Measurements from ENCODE around the gene CCDC159. TPM values are rescaled to one million over a fixed set of nuclear protein-coding genes. Genes with fewer than 3 reads are reported as not detected.
"Not testable (repeated sequence)": the region's sequence is repeated elsewhere in the genome, so short reads cannot be mapped to it uniquely, and the experiment has no call there.

The CCDC159 gene, protein sequence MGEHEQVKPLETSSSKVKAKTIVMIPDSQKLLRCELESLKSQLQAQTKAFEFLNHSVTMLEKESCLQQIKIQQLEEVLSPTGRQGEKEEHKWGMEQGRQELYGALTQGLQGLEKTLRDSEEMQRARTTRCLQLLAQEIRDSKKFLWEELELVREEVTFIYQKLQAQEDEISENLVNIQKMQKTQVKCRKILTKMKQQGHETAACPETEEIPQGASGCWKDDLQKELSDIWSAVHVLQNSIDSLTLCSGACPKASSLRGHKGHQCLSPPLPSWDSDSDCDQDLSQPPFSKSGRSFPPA
- not detected in 2 replicates for total RNA-seq (2014; rRNA removed; shearing (Covaris generic))

DNA sequence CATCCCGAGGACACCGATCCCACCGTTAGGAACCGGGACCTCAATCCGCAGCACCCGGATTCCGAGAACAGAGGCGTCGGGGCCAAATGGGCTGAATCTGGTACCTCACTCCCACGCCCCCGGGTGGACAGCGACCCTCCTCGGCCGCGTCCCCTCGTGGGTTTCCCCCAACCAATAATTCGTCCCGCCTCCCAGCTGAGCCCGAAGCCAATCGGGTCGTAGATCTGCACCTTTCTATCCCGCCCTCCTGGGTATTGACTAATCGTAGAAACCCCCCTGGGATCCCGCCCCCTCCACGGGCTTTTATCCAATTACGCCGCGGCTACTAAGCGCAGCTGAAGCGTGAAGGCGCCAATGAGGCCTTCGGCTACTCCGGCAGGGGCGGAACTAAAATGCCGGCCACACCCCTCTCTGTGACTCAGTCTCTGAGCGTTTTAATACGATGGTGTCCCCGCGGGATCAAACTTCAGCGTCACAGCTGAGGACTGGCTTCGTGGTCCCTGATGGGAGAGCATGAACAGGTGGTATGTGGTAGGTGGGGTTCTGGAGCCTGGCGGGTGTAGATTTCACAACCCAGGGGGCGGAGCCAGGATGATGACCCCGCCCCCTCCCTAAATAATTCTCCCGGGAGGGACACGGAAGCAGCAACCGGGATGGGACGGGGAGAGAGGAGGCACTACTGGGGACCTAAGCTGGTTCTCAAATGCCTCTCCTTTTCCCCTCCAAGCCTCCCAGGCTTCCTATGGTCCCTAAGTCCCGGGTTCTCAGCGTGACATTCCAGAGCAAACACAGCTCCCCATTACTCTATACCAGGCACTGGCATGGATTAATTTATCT is at the start of gene CCDC159, which contains the start of gene TMEM205:
Gene CCDC159 (plus strand): TSS at position 416 of the 837 bp plus-strand sequence. CDS start 88 bp downstream, at position 504.
Gene TMEM205 (minus strand): TSS at position 165 of the 837 bp plus-strand sequence. CDS start 649 bp downstream, outside the sequence.
- H3K4me3 ChIP-seq: peak within 1 kb of the TSS; percentile 68
- H3K27me3 ChIP-seq: no peaks in the 10 kb centered on the region
- H3K9me3 ChIP-seq (replicated peaks): no peaks in the 10 kb centered on the region
- H3K36me3 ChIP-seq: no peaks in the 10 kb centered on the region
- peak; percentile 99 for DNase-seq
- peak within 1 kb of the TSS; percentile 39; the same call in 1 of the 2 replicates for H3K27ac ChIP-seq
- H3K4me1 ChIP-seq: peaks cover 8% of the 10 kb centered on the region

DNA sequence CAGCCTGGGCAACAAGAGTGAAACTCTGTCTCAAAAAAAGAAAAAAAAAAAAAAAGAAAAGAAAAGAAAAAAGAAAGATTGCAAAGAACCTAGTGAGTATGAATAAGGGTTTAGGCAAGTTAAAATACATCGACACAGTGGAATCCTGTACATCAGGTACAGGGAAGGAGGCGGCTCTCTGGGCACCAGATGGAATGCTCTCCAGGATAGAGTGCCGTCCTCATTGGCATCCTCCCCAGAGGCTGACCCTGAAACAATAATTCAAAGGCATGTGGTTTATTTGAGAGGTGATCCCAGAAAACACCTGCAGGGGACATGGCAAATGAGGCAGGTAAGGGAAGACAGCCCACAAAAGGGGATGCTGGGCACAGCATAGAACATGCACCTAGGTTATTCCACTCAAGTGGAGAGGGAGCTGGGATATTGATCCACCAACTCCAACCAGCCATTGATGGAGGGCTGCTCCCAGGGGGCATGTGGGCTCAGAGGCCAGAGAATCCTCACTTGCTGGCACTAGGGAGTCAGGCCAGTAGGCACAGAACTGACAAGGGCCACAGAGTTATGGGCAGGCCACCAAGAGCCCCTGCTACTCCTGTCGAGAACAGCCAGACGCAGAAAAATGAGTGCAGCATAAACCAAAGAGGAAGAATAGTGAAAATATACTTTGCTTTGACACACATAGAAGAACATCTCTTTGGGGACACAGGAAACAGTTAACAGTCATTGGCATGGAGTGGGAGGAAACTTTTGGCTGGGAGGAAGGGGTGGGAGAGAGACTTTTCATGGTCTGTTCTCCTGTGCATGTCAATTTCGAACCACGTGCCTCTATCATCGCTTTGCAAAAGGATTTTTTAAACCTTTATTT is 46.1 kb upstream of the CCDC159 start:
- no peak for DNase-seq
- Histone ChIP-seq H3K4me1 (no peaks in the 10 kb centered on the region), H3K36me3 (no peaks in the 10 kb centered on the region), H3K4me3 (no peak overlapping the region), H3K9me3 (replicated peaks) (no peaks in the 10 kb centered on the region), H3K27ac (no peak overlapping the region), H3K27me3 (peaks cover 3% of the 10 kb centered on the region; the same call in 1 of the 2 replicates)

DNA sequence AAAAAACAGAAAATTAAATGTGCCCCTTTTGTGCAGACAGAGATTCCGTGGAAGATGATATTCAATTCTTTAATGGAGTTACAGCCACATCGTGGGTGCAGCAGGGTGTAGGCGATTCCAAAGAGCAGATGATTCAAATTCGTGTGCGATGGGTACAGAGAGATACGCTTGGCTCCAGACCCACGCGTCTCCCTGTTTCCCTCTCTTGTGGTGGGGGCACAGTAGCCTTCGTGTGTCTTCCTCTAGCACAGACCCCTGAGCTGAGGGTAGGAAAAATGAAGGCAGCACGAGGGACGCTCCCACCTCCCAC is 45.6 kb upstream of the CCDC159 start:
- no peak overlapping the region for H3K4me3 ChIP-seq
- no peaks in the 10 kb centered on the region for H3K9me3 ChIP-seq (replicated peaks)
- no peaks in the 10 kb centered on the region for H3K4me1 ChIP-seq
- H3K36me3 ChIP-seq: no peaks in the 10 kb centered on the region
- H3K27me3 ChIP-seq: peaks cover 3% of the 10 kb centered on the region; the same call in 1 of the 2 replicates
- no peak overlapping the region for H3K27ac ChIP-seq
- no peak for DNase-seq

DNA sequence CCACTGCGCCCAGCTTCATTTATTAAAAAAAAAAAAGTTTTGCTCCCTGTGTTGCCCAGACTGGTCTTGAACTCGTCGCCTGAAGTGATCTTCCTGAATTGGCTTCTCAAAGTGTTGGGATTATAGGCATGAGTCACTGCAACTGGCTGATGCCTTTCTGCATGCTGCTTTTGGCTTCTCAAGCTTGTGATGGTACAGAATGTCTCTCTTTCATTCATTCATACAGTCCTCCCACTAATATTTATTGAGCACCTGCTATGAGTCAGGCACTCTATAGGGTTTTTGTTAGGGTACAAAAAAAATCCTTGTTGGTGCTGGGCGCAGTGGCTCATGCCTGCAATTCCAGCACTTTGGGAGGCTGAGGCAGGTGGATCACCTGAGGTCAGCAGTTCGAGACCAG is 41.4 kb upstream of the CCDC159 start:
- H3K36me3 ChIP-seq: no peaks in the 10 kb centered on the region
- no peaks in the 10 kb centered on the region for H3K9me3 ChIP-seq (replicated peaks)
- no peak for DNase-seq
- H3K4me3 ChIP-seq: no peak overlapping the region
- H3K27ac ChIP-seq: no peak overlapping the region
- H3K4me1 ChIP-seq: no peaks in the 10 kb centered on the region
- H3K27me3 ChIP-seq: 0 out of 2 replicates have a peak, but pooled peaks cover 3% of the 10 kb centered on the region

DNA sequence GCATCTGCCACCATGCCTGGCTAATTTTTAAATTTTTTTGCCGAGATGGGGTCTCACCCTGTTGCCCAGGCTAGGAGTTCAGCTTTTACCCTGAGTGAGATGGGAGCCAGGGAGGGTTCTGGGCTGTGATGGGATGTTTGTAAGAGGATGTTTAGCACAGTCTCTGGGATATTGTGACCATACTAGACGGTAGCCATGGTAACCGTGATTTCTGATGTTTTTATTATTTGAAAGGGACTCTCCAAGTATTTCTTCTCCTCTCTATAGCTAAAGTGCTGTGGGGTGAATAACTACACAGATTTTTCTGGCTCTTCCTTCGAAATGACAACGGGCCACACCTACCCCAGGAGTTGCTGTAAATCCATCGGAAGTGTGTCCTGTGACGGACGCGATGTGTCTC is 40.0 kb upstream of the CCDC159 start:
- Histone ChIP-seq H3K9me3 (replicated peaks) (no peaks in the 10 kb centered on the region), H3K27ac (no peak overlapping the region), H3K4me3 (no peak overlapping the region), H3K4me1 (no peaks in the 10 kb centered on the region), H3K36me3 (no peaks in the 10 kb centered on the region), H3K27me3 (0 out of 2 replicates have a peak, but pooled peaks cover 3% of the 10 kb centered on the region)
- DNase-seq: no peak

DNA sequence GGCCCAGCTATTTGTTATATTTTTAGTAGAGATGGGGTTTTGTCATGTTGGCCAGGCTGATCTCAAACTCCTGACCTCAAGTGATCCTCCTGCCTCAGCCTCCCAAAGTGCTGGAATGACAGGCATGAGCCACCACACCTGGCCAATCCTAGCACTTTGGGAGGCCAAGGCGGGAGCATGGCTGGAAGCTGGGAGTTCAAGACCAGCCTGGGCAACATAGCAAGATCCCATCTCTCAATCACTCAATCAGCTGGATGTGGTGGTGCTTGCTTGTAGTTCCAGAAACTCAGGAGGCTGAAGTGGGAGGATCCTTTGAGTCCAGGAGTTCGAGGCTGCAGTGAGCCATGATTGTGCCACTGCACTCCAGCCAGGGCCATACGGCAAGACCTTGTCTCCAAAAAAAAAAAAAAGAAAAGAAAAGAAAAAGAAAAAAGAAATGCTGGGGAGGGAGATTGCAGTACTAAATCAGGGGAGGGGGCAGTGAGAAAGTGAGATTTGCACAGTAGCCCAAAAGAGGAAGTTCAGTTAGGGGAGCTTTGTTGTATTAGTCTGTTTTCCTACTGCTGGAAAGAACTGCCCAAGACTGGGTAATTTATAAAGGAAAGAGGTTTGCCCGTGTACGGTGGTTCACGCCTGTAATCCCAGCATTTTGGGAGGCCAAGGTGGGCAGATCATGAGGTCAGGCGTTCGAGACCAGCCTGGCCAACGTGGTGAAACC is 25.9 kb upstream of the CCDC159 start:
- H3K27ac ChIP-seq, H3K4me3 ChIP-seq, H3K36me3 ChIP-seq: not testable (repeated sequence)

DNA sequence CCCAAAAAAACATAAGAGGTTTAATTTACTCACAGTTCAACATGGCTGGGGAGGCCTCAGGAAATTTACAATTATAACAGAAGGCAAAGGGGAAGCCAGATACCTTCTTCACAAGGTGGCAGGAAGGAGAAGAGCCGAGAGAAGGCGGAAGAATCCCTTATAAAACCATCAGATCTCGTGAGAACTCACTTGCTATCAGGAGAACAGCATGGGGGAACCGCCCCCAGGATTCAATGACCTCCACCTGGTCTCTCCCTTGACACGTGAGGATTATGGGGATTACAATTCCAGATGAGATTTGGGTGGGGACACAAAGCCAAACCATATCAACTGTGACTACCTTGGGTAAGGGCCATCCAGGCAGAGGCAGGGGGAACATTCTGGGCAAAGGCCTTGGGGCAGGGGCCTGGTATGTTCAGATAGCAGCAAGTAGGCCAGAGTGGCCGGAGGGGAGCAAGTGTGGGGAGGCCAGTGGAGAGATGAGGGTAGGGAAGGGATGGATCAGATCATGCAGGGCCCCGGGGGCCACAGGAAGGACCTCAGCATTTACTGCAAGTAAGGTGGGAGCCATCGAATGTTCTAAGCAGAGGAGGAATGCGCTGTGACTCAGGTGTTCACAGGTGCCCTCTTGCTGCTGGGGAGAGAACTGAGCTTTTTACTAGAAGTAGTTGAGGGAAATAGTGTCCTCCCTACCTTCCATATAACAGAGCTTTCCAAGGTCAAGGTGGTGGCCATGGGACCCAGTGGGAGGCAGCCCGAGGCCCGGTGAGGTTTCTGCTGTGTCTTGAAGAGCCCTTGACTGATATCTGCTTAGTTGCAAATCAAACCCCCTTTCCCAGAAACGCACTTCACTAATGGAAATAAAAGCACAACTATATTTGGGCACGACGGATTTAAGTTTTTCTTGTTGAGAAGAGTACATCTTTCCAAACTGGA is 24.9 kb upstream of the CCDC159 start:
- H3K4me1 ChIP-seq: peaks cover 41% of the 10 kb centered on the region
- H3K36me3 ChIP-seq: no peaks in the 10 kb centered on the region
- no peak for DNase-seq
- H3K27me3 ChIP-seq: no peaks in the 10 kb centered on the region
- H3K27ac ChIP-seq: no peak overlapping the region
- H3K9me3 ChIP-seq (replicated peaks): no peaks in the 10 kb centered on the region
- H3K4me3 ChIP-seq: no peak overlapping the region

More for the DNA sequence above, 25.9 kb upstream of the CCDC159 start:
- not testable (repeated sequence) for DNase-seq; H3K9me3 ChIP-seq (replicated peaks); H3K27me3 ChIP-seq
- H3K4me1 ChIP-seq: peaks cover 41% of the 10 kb centered on the region

DNA sequence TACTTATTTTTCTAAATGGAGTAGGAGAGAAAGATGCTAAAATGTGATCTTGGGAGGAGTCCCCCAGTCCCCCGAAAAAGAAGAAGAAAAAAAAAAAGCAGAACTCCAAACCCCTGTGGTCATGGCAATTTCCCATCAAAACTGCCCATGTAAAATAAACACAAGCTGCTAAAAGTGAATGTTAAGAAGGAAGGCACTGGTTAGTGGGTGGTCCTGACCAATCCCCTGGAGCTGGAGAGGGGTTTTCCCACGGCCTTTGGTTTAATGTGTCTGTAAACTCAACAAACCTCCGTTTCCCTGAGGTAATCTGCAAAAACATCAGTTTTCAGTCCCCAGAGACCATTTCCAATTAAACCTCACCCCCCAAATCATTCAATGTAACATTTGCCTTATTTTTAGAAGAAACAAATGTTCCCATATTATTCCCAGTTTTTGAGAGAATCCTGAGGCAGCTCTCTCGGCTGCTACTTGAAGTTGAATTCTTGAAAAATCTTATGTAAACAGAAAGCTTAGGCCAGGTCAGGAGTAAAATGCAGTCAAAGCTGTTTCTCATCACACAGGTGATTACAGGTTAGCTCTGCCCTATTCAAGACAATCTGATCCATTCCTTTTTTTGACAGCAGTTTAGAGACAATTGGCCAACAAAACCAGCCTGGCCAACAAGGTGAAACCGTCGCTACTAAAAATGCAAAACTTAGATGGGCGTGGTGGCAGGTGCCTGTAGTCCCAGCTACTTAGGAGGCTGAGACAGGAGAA is 23.9 kb upstream of the CCDC159 start:
- DNase-seq: peak; percentile 51 to 68
- no peak overlapping the region for H3K4me3 ChIP-seq
- H3K27ac ChIP-seq: no peak overlapping the region
- no peaks in the 10 kb centered on the region for H3K9me3 ChIP-seq (replicated peaks)
- no peaks in the 10 kb centered on the region for H3K27me3 ChIP-seq
- H3K36me3 ChIP-seq: no peaks in the 10 kb centered on the region
- peaks cover 41% of the 10 kb centered on the region for H3K4me1 ChIP-seq

DNA sequence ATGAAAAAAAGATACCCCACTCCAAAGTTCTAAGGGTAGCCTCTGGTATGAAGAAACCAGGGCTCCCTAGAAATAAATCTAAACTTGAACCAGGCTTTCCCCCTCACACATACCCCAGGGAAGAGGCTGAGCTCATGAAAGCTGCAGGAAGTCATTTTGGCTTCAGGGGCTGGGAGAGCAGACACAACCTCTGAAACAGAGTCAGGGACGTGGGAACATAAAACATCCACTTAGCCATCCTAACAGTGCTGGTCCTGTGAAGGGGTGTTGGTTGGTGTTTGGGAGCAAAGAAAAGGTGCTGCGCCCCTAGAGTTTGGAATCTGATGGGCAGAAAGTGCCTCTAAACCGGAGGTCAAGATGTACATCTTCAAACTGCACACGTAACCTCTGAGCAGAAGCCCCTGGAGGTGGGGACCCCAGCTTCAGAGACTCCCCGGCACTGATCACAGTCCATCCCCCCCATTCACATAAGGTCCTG is 22.7 kb upstream of the CCDC159 start:
- no peak overlapping the region for H3K27ac ChIP-seq
- no peak for DNase-seq
- peaks cover 37% of the 10 kb centered on the region for H3K4me1 ChIP-seq
- H3K9me3 ChIP-seq (replicated peaks): no peaks in the 10 kb centered on the region
- no peak overlapping the region for H3K4me3 ChIP-seq
- H3K27me3 ChIP-seq: no peaks in the 10 kb centered on the region
- H3K36me3 ChIP-seq: no peaks in the 10 kb centered on the region

DNA sequence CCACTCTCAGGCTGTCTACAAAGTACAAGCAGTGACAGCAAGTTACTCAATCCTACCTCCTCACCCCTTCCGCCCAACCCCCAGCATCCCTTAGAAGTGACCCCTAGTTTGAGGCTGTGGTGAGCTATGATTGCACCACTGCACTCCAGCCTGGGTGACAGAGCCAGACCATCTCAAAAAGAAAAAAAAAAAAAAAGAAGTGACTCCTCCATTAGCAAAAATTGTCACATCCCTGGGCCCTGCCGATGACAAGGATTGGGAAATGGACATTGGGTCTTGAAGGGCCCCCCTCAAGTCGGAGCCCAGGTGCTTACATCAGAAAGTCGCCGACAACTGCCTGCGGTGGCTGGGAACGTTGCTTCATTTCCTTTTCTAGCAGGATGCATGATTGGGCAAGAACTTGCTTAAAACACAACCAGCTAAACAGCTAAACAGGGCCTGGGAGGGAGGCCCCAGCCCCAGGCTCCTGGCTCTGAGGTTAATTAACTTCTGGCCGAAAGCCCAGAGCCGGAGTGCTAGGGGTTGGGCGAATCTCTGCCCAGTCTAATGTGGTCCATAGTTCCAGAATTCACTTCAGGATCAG is 22.1 kb upstream of the CCDC159 start:
- H3K4me3 ChIP-seq: no peak overlapping the region
- H3K4me1 ChIP-seq: peaks cover 33% of the 10 kb centered on the region
- no peaks in the 10 kb centered on the region for H3K9me3 ChIP-seq (replicated peaks)
- no peak overlapping the region for H3K27ac ChIP-seq
- H3K27me3 ChIP-seq: no peaks in the 10 kb centered on the region
- H3K36me3 ChIP-seq: no peaks in the 10 kb centered on the region
- DNase-seq: peak; percentile 73 to 82

DNA sequence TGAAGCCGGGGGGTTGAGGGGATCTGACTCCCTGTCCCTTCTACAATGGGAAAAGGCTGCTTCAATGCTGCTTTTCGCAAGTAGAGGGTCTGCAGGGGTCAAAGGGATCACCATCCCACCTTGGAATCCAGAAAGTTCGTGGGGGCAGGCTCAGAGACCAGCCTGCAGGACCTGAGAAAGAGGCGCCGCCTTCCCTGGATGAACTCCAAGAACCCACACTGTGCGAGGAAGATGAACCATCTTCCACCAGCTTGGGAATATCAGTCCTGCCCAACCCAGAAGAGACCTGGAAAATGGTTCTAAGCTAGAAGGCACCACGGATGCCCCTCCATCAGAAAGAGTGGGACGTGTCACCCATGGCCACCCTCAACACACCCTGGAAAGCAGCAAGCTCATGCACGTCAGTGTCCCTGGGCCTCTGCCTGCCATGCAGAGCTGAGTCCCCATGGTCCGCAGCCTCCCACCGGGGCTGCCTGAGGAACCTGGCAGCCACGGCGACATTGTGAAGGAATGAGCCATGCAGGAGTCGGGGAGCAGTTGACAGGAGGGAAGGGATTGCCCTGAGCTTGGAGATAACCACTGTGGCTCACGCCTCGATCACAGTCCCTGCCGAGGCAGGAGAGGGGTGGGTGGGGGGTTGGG is 21.4 kb upstream of the CCDC159 start:
- Histone ChIP-seq H3K4me1 (peaks cover 32% of the 10 kb centered on the region), H3K27ac (no peak overlapping the region)

DNA sequence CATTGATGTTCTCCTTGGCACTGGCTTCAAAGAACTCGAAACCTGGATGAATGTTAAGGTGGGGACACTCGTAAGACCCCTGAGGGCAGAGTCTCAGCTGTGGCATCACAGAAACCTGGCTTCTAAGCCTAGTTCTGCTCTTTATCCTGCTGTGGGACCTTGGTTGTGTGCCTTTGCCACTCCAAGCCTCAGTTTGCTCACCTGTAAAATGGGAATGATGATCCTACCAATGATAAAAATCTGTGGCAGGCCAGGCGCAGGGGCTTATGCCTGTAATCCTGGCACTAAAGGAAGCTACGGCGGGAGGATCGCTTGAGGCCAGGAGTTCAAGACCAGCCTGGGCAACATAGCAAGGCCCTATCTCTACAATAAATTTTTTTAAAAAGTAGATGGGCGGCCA is 20.8 kb upstream of the CCDC159 start:
- Histone ChIP-seq H3K27me3 (no peaks in the 10 kb centered on the region), H3K36me3 (no peaks in the 10 kb centered on the region), H3K9me3 (replicated peaks) (no peaks in the 10 kb centered on the region), H3K27ac (no peak overlapping the region), H3K4me1 (peaks cover 35% of the 10 kb centered on the region), H3K4me3 (no peak overlapping the region)
- no peak for DNase-seq

More for the DNA sequence above, 21.4 kb upstream of the CCDC159 start:
- Histone ChIP-seq H3K4me3 (no peak overlapping the region), H3K36me3 (no peaks in the 10 kb centered on the region), H3K27me3 (no peaks in the 10 kb centered on the region), H3K9me3 (replicated peaks) (no peaks in the 10 kb centered on the region)
- no peak for DNase-seq
